ENCODE data around the gene ARMC9. TPM values are rescaled to one million over a fixed set of nuclear protein-coding genes. Genes with fewer than 3 reads are reported as not detected.

Gene ARMC9
- total RNA-seq, 2 donors from 2014 or later: 6.9 to 10.1 TPM

DNA sequence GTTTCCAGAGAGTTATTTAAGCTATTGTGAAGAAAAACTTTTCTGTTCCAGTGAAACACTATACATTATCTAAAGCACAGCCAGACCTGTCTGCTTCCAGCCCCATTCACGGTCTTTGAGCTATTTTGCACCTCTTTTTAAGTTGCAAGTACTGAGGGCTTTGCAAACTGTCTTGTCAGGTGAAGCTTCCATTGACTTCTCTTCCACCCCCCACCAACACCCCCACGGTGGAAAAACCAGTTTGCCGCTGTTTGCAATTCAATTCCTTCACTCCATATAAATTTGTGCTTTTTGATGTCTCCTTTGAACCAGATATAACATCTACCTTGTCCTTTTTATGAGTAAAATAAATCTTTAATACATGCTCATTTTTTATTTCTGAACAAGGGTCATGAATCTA, 212.8 kb downstream of the ARMC9 start:
- TF ChIP-seq, protein P1, sequence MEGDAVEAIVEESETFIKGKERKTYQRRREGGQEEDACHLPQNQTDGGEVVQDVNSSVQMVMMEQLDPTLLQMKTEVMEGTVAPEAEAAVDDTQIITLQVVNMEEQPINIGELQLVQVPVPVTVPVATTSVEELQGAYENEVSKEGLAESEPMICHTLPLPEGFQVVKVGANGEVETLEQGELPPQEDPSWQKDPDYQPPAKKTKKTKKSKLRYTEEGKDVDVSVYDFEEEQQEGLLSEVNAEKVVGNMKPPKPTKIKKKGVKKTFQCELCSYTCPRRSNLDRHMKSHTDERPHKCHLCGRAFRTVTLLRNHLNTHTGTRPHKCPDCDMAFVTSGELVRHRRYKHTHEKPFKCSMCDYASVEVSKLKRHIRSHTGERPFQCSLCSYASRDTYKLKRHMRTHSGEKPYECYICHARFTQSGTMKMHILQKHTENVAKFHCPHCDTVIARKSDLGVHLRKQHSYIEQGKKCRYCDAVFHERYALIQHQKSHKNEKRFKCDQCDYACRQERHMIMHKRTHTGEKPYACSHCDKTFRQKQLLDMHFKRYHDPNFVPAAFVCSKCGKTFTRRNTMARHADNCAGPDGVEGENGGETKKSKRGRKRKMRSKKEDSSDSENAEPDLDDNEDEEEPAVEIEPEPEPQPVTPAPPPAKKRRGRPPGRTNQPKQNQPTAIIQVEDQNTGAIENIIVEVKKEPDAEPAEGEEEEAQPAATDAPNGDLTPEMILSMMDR (IDR thresholded peaks at IDR 0.05): no peak
- no peak for TF ChIP-seq POLR2A (IDR thresholded peaks at IDR 0.05)
- 55 to 67% methylated on average over 3 of the region's 3 CpGs for WGBS, 2 donors
- peaks cover 84% of the 10 kb centered on the region for H3K4me1 ChIP-seq
- H3K27ac ChIP-seq: peak overlapping the region in 3 of 4 donors; percentile 74 to 94 (median 94)
- intact Hi-C loops (cut with DNase I): loop anchor here (10.0 kb wide), 1 partner anchor 186 kb away; no protein-coding TSS in a partner anchor
- no peaks in the 10 kb centered on the region for H3K27me3 ChIP-seq
- no peaks in the 10 kb centered on the region for H3K36me3 ChIP-seq (replicated peaks in 1 of 2; ENCODE audit: insufficient read depth in 1 of 2, low read depth in 2 of 2)
- H3K4me3 ChIP-seq: no peak overlapping the region
- no peak for ATAC-seq
- H3K9me3 ChIP-seq: peaks cover 0 to 3% (median 0%) of the 10 kb centered on the region in 3 donors
- DNase-seq: no peak

DNA sequence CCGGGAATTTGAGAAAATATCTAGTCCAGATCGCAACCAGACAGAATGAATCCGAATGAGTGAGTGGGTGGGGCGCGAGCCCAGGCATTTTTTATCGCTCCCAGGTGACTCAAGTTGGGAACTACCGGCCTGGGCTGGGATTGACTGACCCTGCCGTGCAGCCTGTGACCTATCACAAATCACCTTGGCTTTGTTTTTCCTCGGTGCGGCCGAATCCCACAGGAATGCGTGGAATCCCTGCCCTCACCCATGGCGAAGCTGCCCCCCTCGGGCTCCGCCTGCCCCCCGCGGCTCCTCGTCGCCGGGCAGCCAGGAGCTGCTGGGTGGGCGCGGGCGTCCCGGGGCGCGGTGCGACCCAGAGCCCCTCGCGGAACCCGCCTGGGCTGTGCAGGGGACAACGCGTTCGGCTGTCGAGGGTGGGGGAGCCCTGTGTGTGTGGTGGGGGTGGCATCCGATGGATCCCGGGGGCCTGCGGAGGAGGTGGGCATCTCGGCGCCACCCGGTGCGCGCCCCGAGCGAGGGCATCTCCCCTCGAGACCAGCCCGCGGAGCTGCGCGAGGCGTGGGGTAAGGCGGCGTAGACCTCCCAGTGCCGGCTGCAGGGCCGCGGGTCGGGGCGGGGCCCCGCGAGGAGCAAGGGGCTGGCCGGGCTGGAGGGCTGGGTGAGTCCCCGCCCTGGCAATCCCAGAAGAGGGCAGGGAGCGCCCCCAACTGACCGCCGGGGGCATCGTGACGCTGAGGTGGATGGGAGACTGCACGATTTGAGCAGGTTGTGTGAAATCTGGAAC, 213.6 kb downstream of the ARMC9 start:
- H3K27ac ChIP-seq: peak overlapping the region; percentile 75 to 94 (median 86)
- ATAC-seq (peak; percentile 95), DNase-seq (peak; percentile 92 to 94 (median 92))
- H3K36me3 ChIP-seq (replicated peaks in 1 of 2; ENCODE audit: insufficient read depth in 1 of 2, low read depth in 2 of 2): no peaks in the 10 kb centered on the region
- no peaks in the 10 kb centered on the region for H3K27me3 ChIP-seq
- intact Hi-C loops (cut with DNase I): loop anchor here (10.0 kb wide), 1 partner anchor 187 kb away; no protein-coding TSS in a partner anchor
- 0 to 1% methylated on average over 6 to 63 of the region's 67 CpGs for WGBS, 2 donors
- H3K4me1 ChIP-seq: peaks cover 76% of the 10 kb centered on the region
- peaks cover 0 to 3% (median 0%) of the 10 kb centered on the region in 3 donors for H3K9me3 ChIP-seq
- H3K4me3 ChIP-seq: peak overlapping the region; percentile 36 to 58
- TF ChIP-seq, protein P1 (IDR thresholded peaks at IDR 0.05): peak; percentile 75 to 97 (median 95)
- peak; percentile 49 to 75 (median 67) for TF ChIP-seq POLR2A (IDR thresholded peaks at IDR 0.05)

DNA sequence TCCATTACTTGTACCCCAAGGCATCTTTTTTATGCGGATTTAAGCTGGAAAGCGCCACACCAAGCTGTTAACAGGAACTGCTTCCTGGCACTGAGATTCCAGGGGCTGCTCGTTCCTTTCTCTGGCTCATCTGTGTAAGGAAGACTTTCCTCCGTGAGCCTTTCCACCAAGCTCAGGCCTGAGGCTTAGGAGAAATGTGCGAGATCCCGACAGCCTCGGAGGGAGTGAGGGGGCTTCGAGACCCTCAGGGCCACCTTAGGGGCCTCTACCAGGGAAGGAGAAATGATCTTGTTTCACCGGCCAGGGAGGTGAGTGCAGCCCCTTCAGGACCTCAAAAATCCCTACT, 214.2 kb downstream of the ARMC9 start:
- Histone ChIP-seq H3K9me3 (peaks cover 0 to 3% (median 0%) of the 10 kb centered on the region in 3 donors), H3K4me3 (no peak overlapping the region), H3K27ac (peak overlapping the region; percentile 75 to 94 (median 86)), H3K27me3 (no peaks in the 10 kb centered on the region), H3K36me3 (replicated peaks in 1 of 2; ENCODE audit: insufficient read depth in 1 of 2, low read depth in 2 of 2) (no peaks in the 10 kb centered on the region), H3K4me1 (peaks cover 70% of the 10 kb centered on the region)
- DNase-seq: no peak
- intact Hi-C loops (cut with DNase I): loop anchor here (10.0 kb wide), 1 partner anchor 188 kb away; no protein-coding TSS in a partner anchor
- ATAC-seq: no peak
- 28 to 39% methylated on average over 9 of the region's 9 CpGs for WGBS, 2 donors
- TF ChIP-seq, protein P1 (IDR thresholded peaks at IDR 0.05): peak in 1 of 7 experiments; percentile 2
- no peak for TF ChIP-seq POLR2A (IDR thresholded peaks at IDR 0.05)

DNA sequence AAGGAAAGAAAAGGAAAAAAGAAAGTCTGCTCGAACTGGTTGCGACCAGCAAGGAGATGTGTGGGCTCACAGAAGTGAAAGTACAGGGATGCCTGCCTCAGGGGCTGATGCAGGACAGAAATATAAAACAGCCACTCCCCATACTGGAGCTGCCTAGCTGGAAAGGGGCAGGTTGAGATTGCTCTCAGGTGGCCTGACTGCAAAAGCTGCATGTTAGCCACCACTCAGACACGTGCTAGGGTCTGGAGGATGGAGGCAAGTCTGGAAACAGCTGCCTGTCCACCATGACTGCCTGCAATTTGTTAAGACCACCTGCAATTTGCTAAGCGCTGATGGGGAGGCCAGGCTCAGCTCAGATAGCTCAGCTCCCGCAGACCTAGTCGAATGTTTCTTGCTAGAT, 215.0 kb downstream of the ARMC9 start:
- Histone ChIP-seq H3K9me3 (peaks cover 0 to 3% (median 0%) of the 10 kb centered on the region in 3 donors), H3K4me3 (no peak overlapping the region), H3K27me3 (no peaks in the 10 kb centered on the region), H3K4me1 (peaks cover 62% of the 10 kb centered on the region), H3K36me3 (replicated peaks in 1 of 2; ENCODE audit: insufficient read depth in 1 of 2, low read depth in 2 of 2) (no peaks in the 10 kb centered on the region), H3K27ac (peak overlapping the region in 1 of 4 donors; percentile 94)
- 76 to 79% methylated on average over 6 of the region's 6 CpGs for WGBS, 2 donors
- TF ChIP-seq POLR2A (IDR thresholded peaks at IDR 0.05): no peak
- TF ChIP-seq, protein P1 (IDR thresholded peaks at IDR 0.05): no peak
- intact Hi-C loops (cut with DNase I): loop anchor here (10.0 kb wide), 1 partner anchor 189 kb away; no protein-coding TSS in a partner anchor
- no peak for ATAC-seq
- DNase-seq: no peak

Data from body of pancreas (tissue), 4 donors.